Measurements from ENCODE around the gene BRD4.

Gene BRD4

DNA sequence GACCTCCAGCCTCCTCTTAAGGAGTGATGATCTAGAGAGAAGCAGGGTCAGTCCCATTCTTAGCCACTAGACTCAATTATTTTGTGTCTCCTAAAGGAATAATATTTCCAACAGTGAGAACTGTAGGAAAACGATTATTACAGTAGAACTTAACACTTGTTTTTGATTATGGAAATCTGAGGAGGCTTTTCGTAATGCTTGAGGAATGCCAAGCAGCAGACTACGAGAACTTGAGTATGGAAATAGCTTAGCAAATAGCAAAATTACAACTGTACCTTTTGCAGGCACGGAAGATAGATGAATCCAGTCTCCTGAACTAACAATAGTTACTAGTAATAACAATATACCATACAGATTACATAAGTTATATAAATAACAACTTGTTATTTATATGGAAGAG is 12.2 kb downstream of the BRD4 start:
- no peak for DNase-seq (ENCODE audit: low spot score)
- peak overlapping the region; percentile 8 for H3K4me3 ChIP-seq
- peak overlapping the region; percentile 6 to 71 for H3K27ac ChIP-seq
- TF ChIP-seq, protein P1, sequence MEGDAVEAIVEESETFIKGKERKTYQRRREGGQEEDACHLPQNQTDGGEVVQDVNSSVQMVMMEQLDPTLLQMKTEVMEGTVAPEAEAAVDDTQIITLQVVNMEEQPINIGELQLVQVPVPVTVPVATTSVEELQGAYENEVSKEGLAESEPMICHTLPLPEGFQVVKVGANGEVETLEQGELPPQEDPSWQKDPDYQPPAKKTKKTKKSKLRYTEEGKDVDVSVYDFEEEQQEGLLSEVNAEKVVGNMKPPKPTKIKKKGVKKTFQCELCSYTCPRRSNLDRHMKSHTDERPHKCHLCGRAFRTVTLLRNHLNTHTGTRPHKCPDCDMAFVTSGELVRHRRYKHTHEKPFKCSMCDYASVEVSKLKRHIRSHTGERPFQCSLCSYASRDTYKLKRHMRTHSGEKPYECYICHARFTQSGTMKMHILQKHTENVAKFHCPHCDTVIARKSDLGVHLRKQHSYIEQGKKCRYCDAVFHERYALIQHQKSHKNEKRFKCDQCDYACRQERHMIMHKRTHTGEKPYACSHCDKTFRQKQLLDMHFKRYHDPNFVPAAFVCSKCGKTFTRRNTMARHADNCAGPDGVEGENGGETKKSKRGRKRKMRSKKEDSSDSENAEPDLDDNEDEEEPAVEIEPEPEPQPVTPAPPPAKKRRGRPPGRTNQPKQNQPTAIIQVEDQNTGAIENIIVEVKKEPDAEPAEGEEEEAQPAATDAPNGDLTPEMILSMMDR (IDR thresholded peaks at IDR 0.05): no peak

DNA sequence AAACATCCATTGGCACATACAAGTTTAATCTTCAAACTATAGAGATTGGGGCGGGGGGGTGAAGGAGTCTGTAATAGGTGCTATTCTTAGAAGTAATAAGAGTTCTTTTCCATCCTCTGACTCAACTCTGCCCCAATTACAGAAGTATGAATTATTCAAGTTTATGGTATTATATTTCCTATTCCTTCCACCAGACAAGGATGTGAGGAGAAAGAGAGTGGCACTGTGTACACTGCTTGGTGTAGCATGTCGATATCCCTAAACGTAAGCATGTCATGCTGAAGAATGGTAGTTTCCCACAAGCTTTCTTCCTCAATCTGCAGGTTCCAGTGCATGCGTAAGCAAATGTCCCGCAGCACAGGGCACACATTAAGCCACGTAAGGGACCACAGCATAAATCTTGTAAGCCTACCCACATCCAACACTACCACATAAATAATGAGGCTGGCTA is 14.1 kb downstream of the BRD4 start:
- peak overlapping the region; percentile 60 to 71 for H3K27ac ChIP-seq
- no peak for DNase-seq (ENCODE audit: low spot score)
- peak overlapping the region; percentile 35 for H3K4me3 ChIP-seq
- TF ChIP-seq, protein P1 (IDR thresholded peaks at IDR 0.05): no peak

DNA sequence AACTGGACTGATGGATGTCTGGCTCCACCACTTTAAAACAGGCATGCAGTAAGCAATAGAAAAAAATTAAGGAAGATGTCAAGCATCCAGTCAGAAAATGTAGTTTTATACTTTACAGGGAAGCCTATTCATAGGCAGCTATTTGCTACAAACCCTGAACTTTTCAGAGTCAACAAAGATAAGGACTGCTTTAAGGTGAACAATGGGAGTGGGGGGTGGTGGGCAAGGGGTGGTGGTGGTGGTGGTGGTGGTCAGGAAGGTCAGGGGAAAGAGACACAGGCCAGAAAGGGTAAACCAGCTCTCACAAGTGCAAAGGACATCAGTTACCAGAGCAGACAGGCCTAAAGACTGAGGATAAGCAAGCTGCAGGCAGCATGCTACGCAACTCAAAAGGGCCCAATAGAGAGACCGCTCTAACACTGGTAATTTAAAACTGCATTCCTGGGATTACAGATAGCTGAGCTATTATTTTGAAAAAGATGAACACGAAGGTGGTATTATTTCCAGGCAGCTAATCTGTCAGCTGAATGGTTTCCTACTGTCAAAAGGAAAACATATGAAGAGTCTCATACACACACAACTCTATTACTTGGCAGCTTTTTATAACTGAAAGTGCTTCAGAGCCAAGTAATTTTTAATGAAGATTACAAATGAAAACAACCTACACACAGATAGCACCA is 14.8 kb downstream of the BRD4 start:
- Histone ChIP-seq H3K27ac (peak overlapping the region; percentile 60 to 71), H3K4me3 (peak overlapping the region; percentile 35)
- DNase-seq (ENCODE audit: low spot score): no peak
- TF ChIP-seq, protein P1 (IDR thresholded peaks at IDR 0.05): no peak

DNA sequence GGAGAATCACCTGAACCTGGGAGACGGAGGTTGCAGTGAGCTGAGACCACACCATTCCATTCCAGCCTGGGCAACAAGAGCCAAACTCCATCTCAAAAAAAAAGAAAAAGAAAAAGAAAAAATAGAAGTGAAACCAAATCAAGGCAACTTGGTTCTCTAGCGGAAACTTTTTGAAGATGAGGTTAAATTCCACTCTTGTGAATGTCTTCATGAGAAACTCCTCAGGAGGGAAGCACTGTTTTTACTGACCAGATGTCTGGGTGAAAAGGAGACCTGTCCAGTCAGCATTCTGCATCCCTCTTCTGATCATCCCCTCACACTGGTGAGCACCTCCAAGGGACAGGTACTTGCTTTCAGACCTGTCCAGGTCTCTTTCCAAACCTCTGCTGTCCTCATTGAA is 15.8 kb downstream of the BRD4 start:
- Histone ChIP-seq H3K4me3 (peak overlapping the region; percentile 35), H3K27ac (peak overlapping the region; percentile 60 to 71)
- no peak for DNase-seq (ENCODE audit: low spot score)
- TF ChIP-seq, protein P1 (IDR thresholded peaks at IDR 0.05): no peak

DNA sequence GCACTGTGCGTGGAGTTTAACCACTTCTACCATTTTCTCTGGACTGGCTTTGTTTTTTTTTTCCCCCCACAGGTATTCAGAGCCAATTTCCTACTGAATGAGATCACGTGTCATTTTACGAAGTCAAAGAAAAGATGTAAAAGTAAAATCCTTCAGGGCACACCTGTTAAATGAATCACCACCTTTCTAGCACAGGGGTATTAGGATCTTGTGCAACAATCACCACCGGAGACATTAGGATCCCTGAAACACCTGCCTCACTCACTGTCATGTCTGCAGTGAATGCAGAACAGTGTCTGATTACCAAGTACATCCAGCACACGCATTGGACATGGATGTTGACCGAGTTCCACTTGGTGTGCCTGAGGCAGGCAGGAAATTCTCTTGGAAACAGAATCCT is 17.2 kb downstream of the BRD4 start:
- TF ChIP-seq, protein P1 (IDR thresholded peaks at IDR 0.05): no peak
- H3K4me3 ChIP-seq: no peak overlapping the region
- DNase-seq (ENCODE audit: low spot score): no peak
- H3K27ac ChIP-seq: no peak overlapping the region

DNA sequence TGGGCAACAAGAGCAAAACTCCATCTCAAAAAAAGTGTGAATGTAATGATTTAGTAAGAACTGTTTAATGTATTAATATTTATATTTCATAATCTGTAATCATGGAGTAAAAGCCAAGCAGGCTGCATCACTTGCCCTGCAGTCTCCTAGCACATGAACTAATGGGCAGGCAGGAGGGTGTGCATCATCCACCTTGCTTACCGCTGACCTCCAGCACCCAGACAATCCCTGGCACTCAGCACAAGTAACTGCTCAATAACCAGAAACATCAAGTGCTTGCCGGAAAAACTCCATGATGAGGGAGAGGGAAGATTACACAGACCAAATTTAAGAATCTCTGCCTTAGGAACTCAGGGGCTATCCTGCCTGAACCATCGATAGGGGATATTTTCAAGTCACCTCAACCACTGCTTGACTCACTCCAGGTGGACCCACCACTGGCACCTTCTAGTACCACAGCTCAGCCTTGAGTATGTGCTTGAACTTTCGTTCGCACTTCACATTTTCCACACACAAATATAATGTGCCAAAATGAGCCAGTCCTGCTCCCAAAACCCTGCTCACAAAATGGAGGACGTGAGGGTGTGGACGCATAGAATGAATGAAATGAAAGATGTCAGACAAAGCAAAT is 18.6 kb downstream of the BRD4 start:
- TF ChIP-seq, protein P1 (IDR thresholded peaks at IDR 0.05): no peak
- Histone ChIP-seq H3K4me3 (no peak overlapping the region), H3K27ac (no peak overlapping the region)
- DNase-seq (ENCODE audit: low spot score): no peak

DNA sequence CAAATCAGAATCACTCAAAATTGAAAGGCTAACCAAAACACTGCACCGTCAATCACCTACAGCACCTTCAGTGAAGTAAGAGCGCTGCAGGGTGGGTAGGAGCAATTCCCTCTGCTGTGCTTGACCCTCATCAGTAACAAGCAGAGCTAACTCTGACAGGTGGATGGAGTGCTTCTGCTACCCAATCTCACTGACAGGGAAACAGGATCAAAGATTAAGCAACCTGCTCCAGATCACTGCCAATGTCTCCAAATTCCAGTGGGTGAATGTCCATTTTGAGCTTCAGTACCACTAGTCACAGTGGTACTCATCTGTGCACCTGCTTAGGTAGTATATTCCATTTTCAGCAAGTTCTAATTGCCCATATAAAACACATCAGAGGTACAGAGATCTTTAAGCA is 25.2 kb downstream of the BRD4 start:
- TF ChIP-seq, protein P1 (IDR thresholded peaks at IDR 0.05): no peak
- Histone ChIP-seq H3K27ac (no peak overlapping the region), H3K4me3 (no peak overlapping the region)
- DNase-seq (ENCODE audit: low spot score): no peak

Measured in coronary artery (tissue), 2 donors.